Hepatocyte (in vitro differentiated cells): ENCODE data around the gene SERPINE1. TPM values are rescaled to one million over a fixed set of nuclear protein-coding genes. Genes with fewer than 3 reads are reported as not detected.

Experiments used
- DNase-seq: peaks from one replicate; pipeline ENCODE4 v3.0.0-alpha.2; 2016; ENCODE audit warnings: low spot score
- H2AFZ ChIP-seq: fragments of 200-600 bp; sonication (generic); 2 replicates; pipeline ENCODE4 v1.6.0; 2016; ENCODE audit warnings: antibody characterized with exemption, mild to moderate bottlenecking
- H3K27ac ChIP-seq: fragments of 200-600 bp; sonication (generic); 2 replicates; pipeline ENCODE4 v1.5.1; 2016; ENCODE audit warnings: mild to moderate bottlenecking
- H3K27me3 ChIP-seq: fragments of 200-600 bp; sonication (generic); 2 replicates; pipeline ENCODE4 v1.6.1; 2016
- H3K36me3 ChIP-seq: fragments of 200-600 bp; sonication (generic); replicated peaks from 2 replicates; pipeline ENCODE4 v1.5.1; 2016; ENCODE audit warnings: low read depth; ENCODE audit not compliant: insufficient read depth
- H3K4me1 ChIP-seq: fragments of 200-600 bp; sonication (generic); 2 replicates; pipeline ENCODE4 v1.5.1; 2016; ENCODE audit warnings: mild to moderate bottlenecking, moderate library complexity; ENCODE audit not compliant: insufficient read depth
- H3K4me2 ChIP-seq: fragments of 200-600 bp; sonication (generic); 2 replicates; pipeline ENCODE4 v1.6.0; 2016
- H3K4me3 ChIP-seq: fragments of 200-600 bp; sonication (generic); 2 replicates; pipeline ENCODE4 v1.5.1; 2016; ENCODE audit warnings: mild to moderate bottlenecking
- H3K79me2 ChIP-seq: fragments of 200-600 bp; sonication (generic); 2 replicates; pipeline ENCODE4 v1.6.0; 2017; ENCODE audit warnings: mild to moderate bottlenecking
- H3K9me2 ChIP-seq: fragments of 200-600 bp; sonication (generic); replicated peaks from 2 replicates; pipeline ENCODE4 v1.6.0; 2017; ENCODE audit warnings: mild to moderate bottlenecking; ENCODE audit not compliant: insufficient read depth
- H3K9me3 ChIP-seq: fragments of 200-600 bp; sonication (generic); 2 replicates; pipeline ENCODE4 v1.5.1; 2016; ENCODE audit warnings: low read depth, mild to moderate bottlenecking
- H4K20me1 ChIP-seq: fragments of 200-600 bp; sonication (generic); 2 replicates; pipeline ENCODE4 v1.6.0; 2016; ENCODE audit warnings: mild to moderate bottlenecking; ENCODE audit not compliant: insufficient read depth, poor library complexity, severe bottlenecking
- EZH2 ChIP-seq: fragments of 200-600 bp; sonication (generic); IDR thresholded peaks from 2 replicates; pipeline ENCODE4 v1.6.1; 2016; ENCODE audit warnings: antibody characterized with exemption, mild to moderate bottlenecking, borderline replicate concordance
- EZH2phosphoT487 ChIP-seq: fragments of 200-600 bp; sonication (generic); IDR thresholded peaks from one replicate; pipeline ENCODE4 v1.6.1; 2018; ENCODE audit warnings: antibody characterized with exemption, mild to moderate bottlenecking, low read depth, moderate library complexity; ENCODE audit not compliant: unreplicated experiment, severe bottlenecking
- WGBS: methylation state at CpG from one replicate; pipeline ENCODE4 v1.1.6; 2016; ENCODE audit warnings: low lambda C conversion rate; ENCODE audit errors: missing lambda C conversion rate; 5-methylcytosine and 5-hydroxymethylcytosine counted together
- polyA plus RNA-seq: library from polyadenylated mRNA; unstranded; fragments of >200 nt; fragmentation: Nextera tagmentation; extraction: Ambion mirVana; gene quantifications from 2 replicates; pipeline ENCODE4 v1.2.1, GENCODE V29; 2016
- total RNA-seq: library from RNA; depleted of rRNA; stranded (reverse); fragments of >200 nt; gene quantifications from 2 replicates; pipeline ENCODE4 v1.2.3, GENCODE V29; 2014
- TF ChIP-seq, protein P1 (sequence below): fragments of 200-600 bp; sonication (generic); IDR thresholded peaks from 2 replicates; pipeline ENCODE4 v1.5.1; 2016; ENCODE audit warnings: antibody characterized with exemption, mild to moderate bottlenecking; ENCODE audit not compliant: poor library complexity

Gene SERPINE1
- total and polyA plus RNA-seq, 2 experiments from 2014 or later: 98.2 to 185 TPM

DNA sequence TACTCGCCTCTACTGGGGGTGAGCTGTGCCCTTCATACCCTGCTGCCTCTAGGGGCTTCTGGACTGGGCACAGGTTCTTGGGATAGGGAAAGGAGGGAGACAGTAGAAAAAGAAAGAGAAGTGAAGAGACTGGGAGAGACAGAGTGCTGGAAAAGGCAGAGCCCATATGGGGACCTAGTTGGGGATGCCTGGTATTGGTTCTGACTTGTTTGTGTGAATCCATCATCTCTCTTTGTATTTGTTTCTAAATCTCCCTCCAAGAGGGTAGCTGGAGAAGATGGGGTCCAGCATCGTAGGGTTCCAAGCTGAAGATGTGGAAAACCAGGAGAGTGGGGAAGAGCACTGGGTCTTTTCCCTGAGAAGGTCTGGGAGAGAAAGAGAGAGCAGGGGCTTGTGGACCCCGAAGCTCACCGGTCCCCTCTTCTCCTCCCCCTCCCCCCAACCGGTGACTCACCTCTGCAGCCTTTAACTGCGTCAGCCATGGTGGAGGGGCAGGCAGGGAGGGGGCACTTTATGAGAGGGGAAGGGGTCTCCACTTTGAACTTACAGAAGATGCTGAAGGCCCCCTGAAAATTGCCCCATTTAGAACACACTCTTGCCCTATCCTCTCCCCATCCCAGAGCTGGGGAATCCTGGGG is 41.6 kb downstream of the SERPINE1 start:
- Histone ChIP-seq H3K27ac (no peak overlapping the region), H3K4me2 (no peak overlapping the region), H3K27me3 (peaks cover 96% of the 10 kb centered on the region), H4K20me1 (peaks cover 9% of the 10 kb centered on the region), H3K4me1 (peaks cover 28% of the 10 kb centered on the region), H3K79me2 (no peaks in the 10 kb centered on the region), H3K9me3 (no peaks in the 10 kb centered on the region), H3K4me3 (no peak overlapping the region), H3K36me3 (no peaks in the 10 kb centered on the region), H2AFZ (no peak overlapping the region), H3K9me2 (no peaks in the 10 kb centered on the region)
- DNase-seq: no peak
- WGBS: 10% methylated on average over 6 of the region's 6 CpGs
- TF ChIP-seq EZH2 (no peak), EZH2phosphoT487 (no peak)
- TF ChIP-seq, protein P1, sequence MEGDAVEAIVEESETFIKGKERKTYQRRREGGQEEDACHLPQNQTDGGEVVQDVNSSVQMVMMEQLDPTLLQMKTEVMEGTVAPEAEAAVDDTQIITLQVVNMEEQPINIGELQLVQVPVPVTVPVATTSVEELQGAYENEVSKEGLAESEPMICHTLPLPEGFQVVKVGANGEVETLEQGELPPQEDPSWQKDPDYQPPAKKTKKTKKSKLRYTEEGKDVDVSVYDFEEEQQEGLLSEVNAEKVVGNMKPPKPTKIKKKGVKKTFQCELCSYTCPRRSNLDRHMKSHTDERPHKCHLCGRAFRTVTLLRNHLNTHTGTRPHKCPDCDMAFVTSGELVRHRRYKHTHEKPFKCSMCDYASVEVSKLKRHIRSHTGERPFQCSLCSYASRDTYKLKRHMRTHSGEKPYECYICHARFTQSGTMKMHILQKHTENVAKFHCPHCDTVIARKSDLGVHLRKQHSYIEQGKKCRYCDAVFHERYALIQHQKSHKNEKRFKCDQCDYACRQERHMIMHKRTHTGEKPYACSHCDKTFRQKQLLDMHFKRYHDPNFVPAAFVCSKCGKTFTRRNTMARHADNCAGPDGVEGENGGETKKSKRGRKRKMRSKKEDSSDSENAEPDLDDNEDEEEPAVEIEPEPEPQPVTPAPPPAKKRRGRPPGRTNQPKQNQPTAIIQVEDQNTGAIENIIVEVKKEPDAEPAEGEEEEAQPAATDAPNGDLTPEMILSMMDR: no peak

DNA sequence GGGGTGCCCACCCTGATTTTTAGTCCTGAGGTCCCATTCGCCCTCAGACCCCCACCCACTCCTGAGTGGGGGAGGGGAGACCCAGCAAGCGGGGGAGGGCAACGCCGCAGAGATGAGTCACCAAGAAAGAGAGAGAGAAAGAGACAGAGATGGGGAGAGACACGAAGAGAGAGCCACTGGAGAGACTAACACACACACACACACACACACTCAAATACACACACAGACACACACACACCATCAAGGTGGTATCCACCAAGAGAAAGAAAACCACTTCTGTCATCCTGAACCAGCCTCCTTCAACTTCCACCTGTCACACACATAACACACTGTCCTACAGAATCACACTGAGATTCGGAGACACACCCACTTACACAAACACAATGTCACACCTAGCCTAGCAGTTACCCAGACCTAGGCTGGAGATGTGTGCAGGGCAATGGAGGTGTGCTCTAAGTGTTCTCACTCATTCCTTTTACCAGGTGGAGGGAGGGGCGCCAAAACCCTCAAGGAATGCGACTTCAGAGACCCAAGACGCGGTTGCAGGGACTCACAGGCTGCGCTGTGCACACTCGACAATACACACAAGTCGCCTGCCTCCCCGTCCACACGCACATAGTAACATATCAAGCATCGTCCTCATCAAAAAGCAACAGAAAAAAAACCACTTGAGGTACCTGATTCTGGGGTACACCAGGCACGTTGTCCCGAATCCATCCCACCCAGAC is 42.4 kb downstream of the SERPINE1 start:
- H3K9me2 ChIP-seq: no peaks in the 10 kb centered on the region
- no peaks in the 10 kb centered on the region for H3K9me3 ChIP-seq
- no peak overlapping the region for H2AFZ ChIP-seq
- H3K27me3 ChIP-seq: peaks cover 96% of the 10 kb centered on the region
- H3K36me3 ChIP-seq: no peaks in the 10 kb centered on the region
- WGBS: 2% methylated on average over 14 of the region's 18 CpGs
- no peaks in the 10 kb centered on the region for H3K79me2 ChIP-seq
- no peak overlapping the region for H3K27ac ChIP-seq
- peaks cover 6% of the 10 kb centered on the region for H4K20me1 ChIP-seq
- no peak overlapping the region for H3K4me3 ChIP-seq
- peaks cover 24% of the 10 kb centered on the region for H3K4me1 ChIP-seq
- peak overlapping the region; percentile 72 for H3K4me2 ChIP-seq
- DNase-seq: no peak
- TF ChIP-seq EZH2 (peak; percentile 16), EZH2phosphoT487 (no peak)

DNA sequence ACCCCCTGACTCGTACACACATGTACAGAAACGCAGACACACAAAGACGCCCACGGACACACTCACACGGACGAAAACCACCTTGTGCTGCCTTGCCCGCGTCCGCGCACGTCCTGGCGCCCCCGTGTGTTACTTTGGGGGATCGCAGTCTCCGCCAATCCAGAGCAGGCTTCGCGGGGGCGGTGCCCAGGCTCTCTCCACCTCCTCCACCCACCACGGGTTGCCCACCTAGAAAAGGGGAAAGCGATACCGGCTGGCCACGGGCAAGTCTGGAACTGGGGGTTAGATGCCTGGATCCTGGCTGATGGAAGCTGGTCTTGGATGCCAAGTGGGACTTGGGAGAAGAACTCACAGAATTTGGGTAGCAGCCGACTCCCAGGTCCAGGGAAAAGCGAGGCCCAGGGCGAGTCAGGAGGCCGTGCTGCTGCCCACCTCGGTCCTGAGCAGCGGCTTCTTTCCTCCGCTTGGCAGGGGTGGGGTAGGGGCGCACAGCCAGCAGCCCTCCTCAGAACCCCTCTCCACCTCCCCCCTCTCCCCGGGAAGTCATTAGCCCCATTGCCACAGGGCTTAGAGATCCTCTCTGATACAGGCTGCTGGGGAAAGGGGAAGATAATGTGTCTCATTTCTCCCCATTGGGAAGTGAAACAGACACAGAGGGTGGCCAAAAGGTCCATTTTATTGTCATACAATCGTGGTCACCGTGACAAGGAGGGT is 43.1 kb downstream of the SERPINE1 start:
- H3K27ac ChIP-seq: no peak overlapping the region
- DNase-seq: peak; percentile 80
- H3K4me3 ChIP-seq: no peak overlapping the region
- H3K9me3 ChIP-seq: no peaks in the 10 kb centered on the region
- peak overlapping the region; percentile 72 for H3K4me2 ChIP-seq
- peaks cover 95% of the 10 kb centered on the region for H3K27me3 ChIP-seq
- TF ChIP-seq, protein P1: peak; percentile 80
- TF ChIP-seq EZH2phosphoT487: no peak
- no peak for TF ChIP-seq EZH2
- no peaks in the 10 kb centered on the region for H3K79me2 ChIP-seq
- H3K36me3 ChIP-seq: no peaks in the 10 kb centered on the region
- WGBS: 2% methylated on average over 26 of the region's 33 CpGs
- peaks cover 20% of the 10 kb centered on the region for H3K4me1 ChIP-seq
- H4K20me1 ChIP-seq: peaks cover under 1% of the 10 kb centered on the region
- H2AFZ ChIP-seq: no peak overlapping the region
- no peaks in the 10 kb centered on the region for H3K9me2 ChIP-seq
